ENCODE data around the gene NIN. TPM values are rescaled to one million over a fixed set of nuclear protein-coding genes. Genes with fewer than 3 reads are reported as not detected.

The NIN gene, protein sequence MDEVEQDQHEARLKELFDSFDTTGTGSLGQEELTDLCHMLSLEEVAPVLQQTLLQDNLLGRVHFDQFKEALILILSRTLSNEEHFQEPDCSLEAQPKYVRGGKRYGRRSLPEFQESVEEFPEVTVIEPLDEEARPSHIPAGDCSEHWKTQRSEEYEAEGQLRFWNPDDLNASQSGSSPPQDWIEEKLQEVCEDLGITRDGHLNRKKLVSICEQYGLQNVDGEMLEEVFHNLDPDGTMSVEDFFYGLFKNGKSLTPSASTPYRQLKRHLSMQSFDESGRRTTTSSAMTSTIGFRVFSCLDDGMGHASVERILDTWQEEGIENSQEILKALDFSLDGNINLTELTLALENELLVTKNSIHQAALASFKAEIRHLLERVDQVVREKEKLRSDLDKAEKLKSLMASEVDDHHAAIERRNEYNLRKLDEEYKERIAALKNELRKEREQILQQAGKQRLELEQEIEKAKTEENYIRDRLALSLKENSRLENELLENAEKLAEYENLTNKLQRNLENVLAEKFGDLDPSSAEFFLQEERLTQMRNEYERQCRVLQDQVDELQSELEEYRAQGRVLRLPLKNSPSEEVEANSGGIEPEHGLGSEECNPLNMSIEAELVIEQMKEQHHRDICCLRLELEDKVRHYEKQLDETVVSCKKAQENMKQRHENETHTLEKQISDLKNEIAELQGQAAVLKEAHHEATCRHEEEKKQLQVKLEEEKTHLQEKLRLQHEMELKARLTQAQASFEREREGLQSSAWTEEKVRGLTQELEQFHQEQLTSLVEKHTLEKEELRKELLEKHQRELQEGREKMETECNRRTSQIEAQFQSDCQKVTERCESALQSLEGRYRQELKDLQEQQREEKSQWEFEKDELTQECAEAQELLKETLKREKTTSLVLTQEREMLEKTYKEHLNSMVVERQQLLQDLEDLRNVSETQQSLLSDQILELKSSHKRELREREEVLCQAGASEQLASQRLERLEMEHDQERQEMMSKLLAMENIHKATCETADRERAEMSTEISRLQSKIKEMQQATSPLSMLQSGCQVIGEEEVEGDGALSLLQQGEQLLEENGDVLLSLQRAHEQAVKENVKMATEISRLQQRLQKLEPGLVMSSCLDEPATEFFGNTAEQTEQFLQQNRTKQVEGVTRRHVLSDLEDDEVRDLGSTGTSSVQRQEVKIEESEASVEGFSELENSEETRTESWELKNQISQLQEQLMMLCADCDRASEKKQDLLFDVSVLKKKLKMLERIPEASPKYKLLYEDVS (N-terminal part only)
- 10 to 100 TPM; 62.2 to 71.6 TPM for total RNA-seq
- 232 to 238 reads per million in 2 donors for total RNA-seq

DNA sequence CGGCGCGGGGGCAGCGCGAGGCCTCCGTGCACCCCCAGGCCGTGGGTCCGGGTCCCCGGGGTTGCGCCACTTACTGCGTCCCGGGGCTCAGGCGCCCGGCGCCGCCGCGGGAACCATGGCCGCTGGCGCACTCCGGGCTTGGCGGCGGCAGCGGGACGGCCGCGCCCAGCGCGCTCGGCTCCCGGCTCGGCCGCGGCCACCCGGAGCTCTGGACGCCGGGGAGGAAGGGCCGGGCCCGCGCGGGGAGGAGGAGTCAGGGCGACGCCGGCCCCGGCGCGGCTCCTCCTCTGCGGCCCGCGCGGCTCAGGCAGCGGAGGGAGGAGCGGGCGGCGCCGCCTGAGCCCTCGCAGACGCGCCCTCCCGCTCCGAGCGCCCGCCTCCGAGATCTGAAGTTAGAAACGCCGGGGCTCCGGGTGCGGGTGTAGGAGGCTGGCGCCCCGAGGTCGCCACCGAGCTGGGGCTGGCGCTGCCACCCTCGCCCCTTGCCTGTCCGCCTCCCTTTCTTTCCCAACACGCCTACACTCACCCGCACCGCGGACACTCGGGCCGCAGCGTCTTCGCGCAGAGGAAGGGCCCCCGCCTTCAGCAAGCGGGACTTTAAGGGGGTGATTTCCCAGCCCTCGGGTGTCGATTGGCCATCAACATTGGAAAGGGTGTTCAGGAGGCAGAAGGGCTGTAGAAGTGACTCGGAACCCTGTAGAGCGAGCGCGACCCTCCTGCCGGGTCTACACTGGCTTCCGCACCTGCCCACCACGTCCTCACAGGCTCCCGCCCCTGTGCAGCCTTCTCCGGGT lies at the start of gene NIN:
TSS of gene NIN (minus strand) at position 231 of the 794 bp plus-strand sequence. CDS start 9,106 bp downstream, outside the sequence.
- no peaks in the 10 kb centered on the region for H3K27me3 Mint-ChIP-seq
- no peaks in the 10 kb centered on the region for H3K9me3 ChIP-seq (ENCODE audit: control insufficient read depth, low read length, poor library complexity, severe bottlenecking)
- H3K4me3 Mint-ChIP-seq: peak within 1 kb of the TSS; percentile 98
- DNase-seq: peak; percentile 59 to 70 (median 64)
- ATAC-seq: peak; percentile 87
- peaks cover 52% of the 10 kb centered on the region for H3K4me1 Mint-ChIP-seq
- H3K27ac Mint-ChIP-seq: peak within 1 kb of the TSS; percentile 95
- H3K36me3 Mint-ChIP-seq (ENCODE audit: low read depth): peaks cover 2% of the 10 kb centered on the region

DNA sequence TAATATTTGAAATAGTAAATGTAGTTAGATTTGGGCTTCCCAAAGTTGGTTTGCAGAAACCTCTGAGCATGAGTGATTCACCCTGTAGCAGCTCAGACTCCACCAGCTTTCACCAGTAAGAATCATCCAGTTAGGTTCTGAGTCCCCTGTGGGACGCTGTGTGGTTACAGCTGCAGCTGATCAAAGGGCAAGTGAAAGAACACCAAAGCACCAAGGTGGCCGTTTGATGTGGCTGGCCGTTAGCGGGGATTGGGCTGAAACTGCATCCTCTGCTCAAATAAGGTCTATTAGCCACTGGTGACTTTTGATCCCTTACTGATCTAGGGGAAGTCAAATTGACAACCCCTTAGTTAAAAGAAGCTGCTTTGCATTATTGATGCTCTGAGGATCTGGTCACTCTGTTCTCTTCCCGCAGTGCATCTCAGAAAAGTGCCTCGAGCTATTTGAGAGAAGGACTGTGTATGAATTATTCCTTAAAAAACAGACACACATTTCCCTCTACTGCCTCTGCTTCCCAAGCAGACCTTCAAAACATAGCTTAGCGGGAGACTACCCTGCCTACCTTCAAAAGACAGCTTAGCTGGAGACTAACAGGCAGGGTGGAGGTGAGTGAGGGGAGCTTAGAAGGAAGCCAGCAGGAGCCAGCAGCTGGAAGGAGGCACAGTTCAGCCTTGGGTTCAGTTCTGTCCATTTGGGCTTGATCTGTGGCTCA lies 44.6 kb upstream of the NIN start:
- Mint-ChIP-seq H3K4me3 (no peak overlapping the region), H3K27me3 (peaks cover 48% of the 10 kb centered on the region), H3K36me3 (ENCODE audit: low read depth) (peaks cover 6% of the 10 kb centered on the region)

DNA sequence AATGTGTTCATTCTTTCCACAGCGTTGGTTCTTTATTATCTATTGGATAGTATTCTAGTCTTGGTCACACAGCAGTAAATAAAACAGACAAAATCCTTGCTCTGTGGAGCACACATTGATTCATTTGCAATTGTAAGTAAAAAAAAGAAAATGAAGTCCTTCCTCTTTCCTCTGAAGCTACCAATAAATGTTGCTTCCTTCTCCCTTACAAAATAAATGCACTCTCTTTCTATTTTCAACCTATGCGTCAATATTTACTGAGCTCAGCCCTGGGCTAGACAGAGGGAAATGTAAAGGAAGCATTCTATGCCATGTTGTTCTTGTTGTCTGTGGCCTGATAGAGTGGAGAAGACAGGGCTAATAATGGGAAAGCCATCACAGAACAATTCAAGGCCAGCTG lies 43.8 kb upstream of the NIN start:
- H3K27ac Mint-ChIP-seq: peak overlapping the region; percentile 34
- no peak for ATAC-seq

More for the DNA sequence above, 44.6 kb upstream of the NIN start:
- Mint-ChIP-seq H3K27ac (peak overlapping the region; percentile 34), H3K4me1 (peaks cover 25% of the 10 kb centered on the region)
- ATAC-seq (peak; percentile 93), DNase-seq (peak in 1 of 3 donors; percentile 13)
- no peaks in the 10 kb centered on the region for H3K9me3 ChIP-seq (ENCODE audit: control insufficient read depth, low read length, poor library complexity, severe bottlenecking)

DNA sequence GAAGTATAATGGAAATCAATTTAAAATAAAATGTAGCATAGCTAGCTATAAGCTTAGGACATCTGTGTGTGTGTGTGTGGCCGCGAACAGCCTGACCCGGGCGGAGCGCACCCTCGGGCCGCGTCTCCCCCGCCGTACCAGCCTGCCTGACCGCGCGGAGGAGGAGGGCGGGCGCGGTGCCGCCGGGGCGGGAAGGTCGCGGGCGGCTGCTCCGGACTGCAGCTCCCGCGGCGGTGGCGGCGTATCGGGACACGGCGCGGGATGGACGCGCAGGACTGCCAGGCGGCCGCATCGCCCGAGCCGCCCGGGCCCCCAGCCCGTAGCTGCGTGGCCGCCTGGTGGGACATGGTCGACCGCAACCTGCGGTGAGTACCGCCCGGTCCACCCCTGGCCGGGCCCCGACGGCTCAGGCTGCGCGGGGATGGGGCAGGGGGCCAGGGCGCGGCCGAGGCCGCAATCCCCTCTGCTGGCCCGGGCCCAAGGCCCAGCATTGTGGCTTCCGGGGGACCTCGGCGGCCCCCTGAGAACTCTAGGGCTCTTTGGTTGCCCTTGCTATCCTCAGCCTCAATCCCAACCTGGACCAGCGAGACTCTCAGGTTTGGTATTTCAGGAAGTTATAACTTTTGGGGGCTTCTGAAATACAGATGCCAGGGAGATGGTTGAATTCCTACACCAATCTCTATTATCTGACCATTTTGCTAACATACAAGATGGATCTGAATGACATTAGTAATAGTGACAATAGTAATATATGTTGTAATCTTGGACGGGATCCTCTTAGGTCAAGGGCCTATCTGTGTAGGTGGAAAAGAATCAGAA lies 41.2 kb upstream of the NIN start, which contains the start of gene ABHD12B:
TSS of gene ABHD12B (plus strand) at position 140 of the 819 bp plus-strand sequence. CDS start at position 262, 122 bp downstream.
- no peak for DNase-seq
- Mint-ChIP-seq H3K36me3 (ENCODE audit: low read depth) (peaks cover 6% of the 10 kb centered on the region), H3K27ac (no peak within 1 kb of the TSS), H3K4me1 (peaks cover 25% of the 10 kb centered on the region), H3K27me3 (peaks cover 74% of the 10 kb centered on the region), H3K4me3 (no peak within 1 kb of the TSS)
- no peaks in the 10 kb centered on the region for H3K9me3 ChIP-seq (ENCODE audit: control insufficient read depth, low read length, poor library complexity, severe bottlenecking)
- ATAC-seq: no peak

More for the DNA sequence above, 43.8 kb upstream of the NIN start:
- H3K36me3 Mint-ChIP-seq (ENCODE audit: low read depth): peaks cover 6% of the 10 kb centered on the region
- H3K4me3 Mint-ChIP-seq: peak overlapping the region; percentile 77
- no peaks in the 10 kb centered on the region for H3K9me3 ChIP-seq (ENCODE audit: control insufficient read depth, low read length, poor library complexity, severe bottlenecking)
- peaks cover 52% of the 10 kb centered on the region for H3K27me3 Mint-ChIP-seq
- H3K4me1 Mint-ChIP-seq: peaks cover 25% of the 10 kb centered on the region
- no peak for DNase-seq

DNA sequence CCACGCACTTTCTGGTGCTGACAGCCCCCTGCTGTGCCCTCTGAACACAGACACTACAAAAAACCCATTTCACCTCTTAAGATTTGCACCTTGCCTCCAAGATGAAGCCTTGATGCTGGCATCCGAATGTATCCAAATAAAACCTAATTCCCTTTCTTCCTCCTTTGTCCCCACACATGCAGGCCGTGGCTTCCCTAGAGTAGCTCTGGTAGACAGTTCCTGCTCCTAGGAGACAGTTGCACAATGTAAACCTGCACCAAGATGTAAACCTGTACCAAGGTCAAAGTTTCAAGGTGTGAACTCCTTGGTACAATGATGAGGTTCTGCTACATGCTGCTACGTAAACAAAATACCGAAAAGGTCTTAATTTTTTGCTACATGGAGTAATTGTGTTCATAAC lies 40.3 kb upstream of the NIN start:
- no peak overlapping the region for H3K27ac Mint-ChIP-seq
- H3K9me3 ChIP-seq (ENCODE audit: control insufficient read depth, low read length, poor library complexity, severe bottlenecking): no peaks in the 10 kb centered on the region
- peaks cover 25% of the 10 kb centered on the region for H3K4me1 Mint-ChIP-seq
- no peak for DNase-seq
- peaks cover 6% of the 10 kb centered on the region for H3K36me3 Mint-ChIP-seq (ENCODE audit: low read depth)
- no peak overlapping the region for H3K4me3 Mint-ChIP-seq
- ATAC-seq: no peak
- peaks cover 77% of the 10 kb centered on the region for H3K27me3 Mint-ChIP-seq

DNA sequence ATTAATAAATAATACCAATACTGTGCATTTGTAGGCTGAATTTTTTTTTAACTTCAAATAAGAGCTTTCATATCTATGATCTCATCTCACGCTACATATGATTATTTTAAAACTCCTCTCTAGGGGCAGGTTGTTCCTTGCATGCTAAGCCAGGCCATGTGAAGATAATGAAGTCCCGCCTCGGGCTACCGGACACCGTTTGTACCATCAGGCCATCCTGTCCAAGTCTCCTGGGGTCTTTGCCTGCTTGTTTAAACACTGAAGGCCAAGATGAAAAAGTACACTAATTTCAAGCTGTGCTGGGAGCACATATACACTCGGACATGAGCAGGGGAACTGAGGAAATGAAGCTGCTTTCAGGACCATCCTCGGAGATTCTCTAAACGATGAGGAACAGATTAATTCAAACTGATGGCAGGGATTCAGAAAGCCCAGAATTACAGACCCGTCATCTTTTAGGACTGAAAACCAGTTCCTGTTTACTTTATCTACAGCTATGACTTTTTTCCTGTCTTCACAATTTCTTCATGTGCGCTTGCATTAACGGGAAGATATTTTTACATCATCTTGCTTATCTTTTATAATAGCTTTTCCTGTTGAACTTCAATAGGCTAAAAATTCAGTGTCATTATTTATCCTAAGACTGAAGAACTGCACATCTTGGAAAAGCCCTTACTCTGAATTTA lies 34.6 kb upstream of the NIN start:
- Mint-ChIP-seq H3K27me3 (peaks cover 53% of the 10 kb centered on the region), H3K36me3 (ENCODE audit: low read depth) (peaks cover under 1% of the 10 kb centered on the region), H3K4me1 (peaks cover 2% of the 10 kb centered on the region), H3K27ac (no peak overlapping the region), H3K4me3 (no peak overlapping the region)
- DNase-seq (no peak), ATAC-seq (no peak)
- no peaks in the 10 kb centered on the region for H3K9me3 ChIP-seq (ENCODE audit: control insufficient read depth, low read length, poor library complexity, severe bottlenecking)

DNA sequence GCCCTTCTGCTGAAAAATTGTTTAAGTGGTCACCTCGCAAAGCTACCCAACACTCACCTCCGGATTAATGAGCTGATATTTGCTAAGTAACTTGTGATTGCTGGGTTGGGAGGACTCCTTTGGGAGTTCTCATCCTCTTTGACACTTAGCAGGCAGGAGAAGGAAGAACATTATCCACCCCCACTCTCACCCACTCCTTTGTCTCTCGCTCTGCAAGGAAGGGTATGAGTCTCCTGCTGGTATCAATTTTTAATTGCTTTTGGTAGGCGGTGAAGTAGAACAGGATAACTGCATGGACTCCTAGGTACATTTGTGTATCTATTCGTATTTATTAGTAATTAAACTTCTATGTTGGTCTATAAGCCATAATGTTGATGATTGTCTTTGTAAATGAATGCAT lies 34.0 kb upstream of the NIN start:
- peaks cover 5% of the 10 kb centered on the region for H3K4me1 Mint-ChIP-seq
- peaks cover 47% of the 10 kb centered on the region for H3K27me3 Mint-ChIP-seq
- no peak overlapping the region for H3K4me3 Mint-ChIP-seq
- no peak for DNase-seq
- no peak overlapping the region for H3K27ac Mint-ChIP-seq
- no peak for ATAC-seq
- H3K9me3 ChIP-seq (ENCODE audit: control insufficient read depth, low read length, poor library complexity, severe bottlenecking): no peaks in the 10 kb centered on the region
- H3K36me3 Mint-ChIP-seq (ENCODE audit: low read depth): no peaks in the 10 kb centered on the region

DNA sequence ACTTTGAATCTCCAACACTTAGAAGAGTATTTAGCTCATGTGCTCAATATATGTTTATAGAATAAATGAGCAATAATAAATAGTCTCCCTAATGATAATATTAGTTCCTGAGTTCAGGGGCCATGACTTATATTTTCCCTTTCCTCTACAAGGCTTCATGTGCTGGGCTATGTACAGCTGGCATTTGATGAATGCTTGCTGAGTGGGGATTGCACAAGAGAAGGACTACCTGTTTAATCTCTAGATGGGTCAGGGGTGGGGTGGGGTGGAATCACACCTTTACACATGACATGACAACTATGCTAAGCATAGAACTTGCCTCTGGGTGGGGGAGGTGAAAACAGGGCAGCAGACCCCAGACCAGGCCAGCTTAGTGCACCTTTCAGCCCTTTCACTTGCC lies 33.3 kb upstream of the NIN start:
- H3K4me3 Mint-ChIP-seq: no peak overlapping the region
- peaks cover 6% of the 10 kb centered on the region for H3K4me1 Mint-ChIP-seq
- H3K9me3 ChIP-seq (ENCODE audit: control insufficient read depth, low read length, poor library complexity, severe bottlenecking): no peaks in the 10 kb centered on the region
- no peaks in the 10 kb centered on the region for H3K36me3 Mint-ChIP-seq (ENCODE audit: low read depth)
- ATAC-seq (no peak), DNase-seq (no peak)
- H3K27ac Mint-ChIP-seq: no peak overlapping the region
- H3K27me3 Mint-ChIP-seq: peaks cover 40% of the 10 kb centered on the region

DNA sequence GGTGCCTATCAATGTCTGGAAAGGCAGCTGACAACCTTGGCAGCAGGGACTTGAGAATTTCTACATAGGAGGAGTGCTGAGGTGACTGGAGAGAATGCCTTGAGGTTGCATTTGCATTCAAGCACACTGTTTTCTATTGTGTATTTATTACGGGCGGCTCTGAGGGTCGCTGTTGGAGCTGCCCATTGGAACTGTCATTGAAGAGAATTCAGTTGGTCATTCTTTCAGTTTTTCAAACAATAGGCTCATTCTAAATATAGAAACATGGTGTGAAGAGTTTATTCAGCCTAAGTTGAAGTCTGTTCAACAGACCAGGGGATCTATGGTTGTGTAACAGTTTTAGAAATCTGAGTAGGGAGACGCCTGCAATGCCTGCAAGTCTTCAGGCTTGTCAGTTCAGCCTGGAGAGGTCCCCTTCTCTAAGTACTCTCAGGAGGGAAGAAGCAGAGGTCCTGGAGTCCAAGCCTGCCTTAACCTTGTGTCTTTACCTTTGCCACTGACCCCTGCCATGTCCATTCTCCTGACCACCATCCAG lies 31.1 kb upstream of the NIN start:
- Mint-ChIP-seq H3K27me3 (peaks cover 20% of the 10 kb centered on the region), H3K4me1 (peaks cover 6% of the 10 kb centered on the region), H3K36me3 (ENCODE audit: low read depth) (no peaks in the 10 kb centered on the region), H3K27ac (peak overlapping the region; percentile 11), H3K4me3 (no peak overlapping the region)
- ATAC-seq: no peak
- DNase-seq: no peak
- H3K9me3 ChIP-seq (ENCODE audit: control insufficient read depth, low read length, poor library complexity, severe bottlenecking): no peaks in the 10 kb centered on the region

DNA sequence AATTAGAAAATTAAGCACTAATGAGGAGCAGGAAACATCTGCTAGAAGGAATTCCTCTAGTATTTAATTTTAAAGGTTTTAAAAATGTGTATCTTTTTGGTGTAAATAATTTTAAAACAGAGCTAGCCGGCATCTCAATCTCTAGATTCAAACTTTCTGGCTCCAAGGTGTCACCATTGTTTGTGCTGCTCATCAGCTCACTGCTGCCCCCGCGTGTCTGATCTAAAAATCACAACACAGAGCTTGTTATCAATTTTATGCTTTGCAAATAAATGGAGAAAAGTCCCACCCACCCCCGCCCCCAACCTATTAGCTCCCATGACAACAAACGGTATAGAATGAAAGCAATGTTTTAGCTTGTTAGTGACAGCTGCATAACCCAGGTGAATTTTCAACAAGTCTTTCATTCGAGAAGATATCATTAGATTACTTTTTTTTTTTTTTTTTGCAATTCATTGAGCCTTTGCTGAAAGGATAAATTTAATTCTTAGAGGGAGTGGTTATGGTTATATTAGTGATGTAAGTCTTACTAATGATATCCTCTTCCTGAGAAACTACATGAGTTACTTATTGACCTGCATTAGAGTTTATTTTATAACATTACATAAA lies 29.6 kb upstream of the NIN start:
- DNase-seq (peak; percentile 69 to 88 (median 79)), ATAC-seq (peak; percentile 89)
- Mint-ChIP-seq H3K36me3 (ENCODE audit: low read depth) (no peaks in the 10 kb centered on the region), H3K27me3 (peaks cover 6% of the 10 kb centered on the region), H3K4me1 (peaks cover 6% of the 10 kb centered on the region), H3K27ac (peak overlapping the region; percentile 85), H3K4me3 (peak overlapping the region; percentile 93)
- no peaks in the 10 kb centered on the region for H3K9me3 ChIP-seq (ENCODE audit: control insufficient read depth, low read length, poor library complexity, severe bottlenecking)

All from T-helper 17 cell (primary cell).